ENCODE measurements around the gene ZNF709.
A peak's percentile ranks its signal among the peaks of the same experiment; 100 is the strongest.
"Not testable (repeated sequence)": the region's sequence is repeated elsewhere in the genome, so short reads cannot be mapped to it uniquely, and the experiment has no call there.

Gene ZNF709

DNA sequence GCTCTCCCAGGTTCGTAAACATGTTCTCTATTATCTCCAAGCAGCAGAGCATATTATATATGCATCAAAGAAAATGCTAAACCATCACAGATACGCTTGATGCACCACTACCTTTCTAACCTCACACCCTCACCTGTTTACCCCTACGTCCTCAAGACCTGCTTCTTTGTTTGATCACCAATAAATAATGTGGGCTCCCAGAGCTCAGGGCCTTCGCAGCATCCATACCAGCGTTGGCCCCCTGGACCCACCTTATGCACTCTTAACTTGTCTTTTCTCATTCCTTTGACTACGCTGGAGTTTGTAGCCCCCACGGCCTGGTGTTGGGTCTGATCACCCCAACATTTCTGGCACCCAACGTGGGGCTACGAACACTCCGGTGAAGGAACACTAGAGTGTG lies 33.8 kb downstream of the ZNF709 start:
- no peak for DNase-seq (ENCODE audit: low read depth)
- no peak for TF ChIP-seq CTCF (conservative IDR thresholded peaks at IDR 0.05; ENCODE audit: low read length)
- H3K4me3 ChIP-seq (ENCODE audit: low read length) = no peak overlapping the region

GRCh38 chr19:12448808-12449207 lies 35.8 kb downstream of the ZNF709 start:
- no peak for DNase-seq (ENCODE audit: low read depth)
- H3K4me3 ChIP-seq (ENCODE audit: low read length) = no peak overlapping the region
- no peak for TF ChIP-seq CTCF (conservative IDR thresholded peaks at IDR 0.05; ENCODE audit: low read length)

DNA sequence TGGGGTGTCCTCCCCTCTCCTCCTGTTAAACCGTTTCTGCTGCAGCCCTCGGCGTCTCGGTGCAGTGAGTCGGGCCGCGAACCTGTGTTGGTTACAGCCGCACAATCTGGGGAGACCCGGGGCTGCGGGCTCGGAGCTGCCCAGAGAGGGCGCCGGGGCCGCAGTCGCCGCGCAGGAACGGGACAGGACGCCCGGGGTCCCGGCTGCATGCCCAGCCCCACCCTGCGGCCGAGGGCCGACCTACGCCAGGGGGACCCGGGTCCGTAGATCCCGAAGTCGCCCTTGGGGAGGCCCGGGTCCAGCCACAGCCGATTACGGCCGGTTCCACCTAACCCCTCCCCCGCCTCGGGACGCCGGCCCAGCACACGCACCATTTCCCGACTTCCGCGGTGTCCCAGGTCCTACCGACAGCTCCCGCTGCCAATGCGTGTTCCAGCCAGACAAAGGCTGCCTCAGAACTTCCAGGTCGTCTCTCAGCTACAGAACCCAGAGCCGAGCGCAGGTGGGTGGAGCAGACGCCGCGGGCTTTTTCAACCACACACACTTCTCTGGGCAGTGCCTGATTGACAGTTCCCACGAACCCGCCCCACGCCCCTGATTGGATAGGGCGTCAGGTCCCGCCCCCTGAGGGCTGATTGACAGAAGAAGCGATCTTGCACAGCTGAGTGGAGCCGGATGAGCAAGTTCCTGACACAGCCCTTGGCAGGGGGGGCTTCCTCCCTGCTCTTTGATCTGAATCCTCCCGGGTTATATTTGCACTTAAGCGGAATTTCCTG lies 43.9 kb downstream of the ZNF709 start, which contains the start of gene ZNF443:
Gene ZNF443 (minus strand): TSS at position 481 of the 776 bp plus-strand sequence. CDS start 107 bp downstream, at position 374.
- H3K4me3 ChIP-seq (ENCODE audit: low read length) = peak within 1 kb of the TSS; percentile 85
- DNase-seq (ENCODE audit: low read depth) = peak; percentile 93
- TF ChIP-seq CTCF (conservative IDR thresholded peaks at IDR 0.05; ENCODE audit: low read length) = no peak

DNA sequence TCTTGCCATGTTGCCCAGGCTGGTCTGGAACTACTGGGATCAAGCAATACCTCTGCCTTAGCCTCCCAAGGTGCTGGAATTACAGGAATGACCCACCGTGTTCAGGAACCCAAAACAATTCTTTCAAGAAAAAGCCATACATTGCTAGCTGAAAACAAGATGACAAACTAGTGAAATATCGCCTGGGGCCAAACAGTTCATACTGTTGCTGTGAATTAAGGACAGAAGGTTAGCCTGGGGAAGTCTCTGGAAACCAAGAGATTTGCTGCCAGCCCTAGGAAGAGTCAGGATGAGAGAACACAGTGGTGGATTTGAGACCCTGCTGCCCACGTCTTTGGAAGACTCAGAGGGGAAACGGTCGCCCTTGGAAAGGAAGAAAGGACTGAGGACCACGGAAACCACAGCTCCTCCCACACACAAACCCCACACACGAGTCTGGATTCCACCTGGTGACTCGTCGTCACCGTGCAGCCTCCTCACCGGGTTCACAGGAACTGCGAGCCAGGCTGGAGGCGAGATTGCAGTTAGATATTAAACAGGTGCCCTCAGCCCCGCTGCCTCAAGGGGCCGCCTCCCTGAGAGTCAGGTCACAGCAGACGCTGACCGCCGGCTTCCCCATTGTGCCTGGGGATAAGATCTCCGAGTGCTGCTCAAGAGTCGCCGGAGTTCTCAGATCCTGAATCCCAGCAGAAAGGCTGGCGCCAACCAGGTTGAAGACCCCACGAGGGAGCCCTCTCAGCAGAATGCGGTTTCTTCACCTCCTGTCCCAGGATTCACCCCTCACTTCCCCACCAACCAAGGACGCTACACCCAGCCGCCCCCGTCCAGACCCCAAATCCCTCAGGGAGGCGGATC lies 44.7 kb downstream of the ZNF709 start:
- DNase-seq (ENCODE audit: low read depth) = not testable (repeated sequence)

GRCh38 chr19:12430726-12431299 lies 53.8 kb downstream of the ZNF709 start:
- not testable (repeated sequence) for DNase-seq (ENCODE audit: low read depth); H3K4me3 ChIP-seq (ENCODE audit: low read length)

More for the DNA sequence above, 44.7 kb downstream of the ZNF709 start:
- peak overlapping the region; percentile 85 for H3K4me3 ChIP-seq (ENCODE audit: low read length)

GRCh38 chr19:12425888-12426274 lies 58.7 kb downstream of the ZNF709 start:
- H3K4me3 ChIP-seq (ENCODE audit: low read length) = no peak overlapping the region
- no peak for TF ChIP-seq CTCF (conservative IDR thresholded peaks at IDR 0.05; ENCODE audit: low read length)
- no peak for DNase-seq (ENCODE audit: low read depth)

GRCh38 chr19:12425236-12425887 lies 59.3 kb downstream of the ZNF709 start:
- no peak for DNase-seq (ENCODE audit: low read depth)
- no peak for TF ChIP-seq CTCF (conservative IDR thresholded peaks at IDR 0.05; ENCODE audit: low read length)
- no peak overlapping the region for H3K4me3 ChIP-seq (ENCODE audit: low read length)

- not testable (repeated sequence) for DNase-seq (ENCODE audit: low read depth)
Measured at GRCh38 chr19:12417273-12417672, 67.3 kb downstream of the ZNF709 start.

More at GRCh38 chr19:12417273-12417672, 67.3 kb downstream of the ZNF709 start:
- not testable (repeated sequence) for H3K4me3 ChIP-seq (ENCODE audit: low read length)

Measured in AG10803 (cell line).